ENCODE data around the gene NDUFA12.

Gene NDUFA12

DNA sequence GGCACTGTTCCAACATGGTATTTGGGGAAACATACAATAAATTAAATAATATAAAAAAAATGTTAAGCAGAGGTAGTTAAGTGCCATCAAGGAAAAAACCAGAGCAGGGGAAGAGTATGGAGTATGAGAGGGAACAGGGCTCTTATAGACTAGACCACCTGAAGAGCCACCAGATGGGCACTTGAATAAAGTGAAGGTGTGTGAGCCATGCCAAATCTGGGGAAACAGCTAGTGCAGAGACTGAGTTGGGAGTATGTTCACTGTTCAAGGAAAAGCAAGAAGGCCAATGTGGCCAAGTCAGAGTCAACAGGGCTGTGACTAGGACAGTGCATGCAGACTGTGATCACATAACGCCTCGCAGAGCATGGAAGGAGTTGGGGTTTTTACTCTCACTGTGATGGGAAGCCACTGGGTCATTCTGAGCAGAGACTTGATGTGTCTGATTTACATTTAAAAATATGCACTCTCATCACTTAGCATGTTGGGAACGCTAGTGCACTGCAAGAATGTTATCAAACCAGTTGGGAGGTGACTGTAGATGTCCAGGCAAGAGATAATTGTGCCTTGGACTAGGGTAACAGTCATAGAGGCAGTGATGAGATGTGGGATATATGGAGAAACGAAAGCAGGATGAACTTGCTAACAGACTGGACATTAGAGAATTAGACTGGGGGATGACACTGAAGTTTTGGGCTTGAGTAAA is 25.6 kb downstream of the NDUFA12 start:
- CTCF ChIA-PET: interaction anchor here (0.6 kb wide), 1 partner anchor 433 kb away, joined by 8 read pairs; no protein-coding TSS in a partner anchor
- DNase-seq (ENCODE audit: extremely low spot score): no peak
- no peak for TF ChIP-seq CTBP1 (IDR thresholded peaks at IDR 0.05; ENCODE audit: borderline replicate concordance)
- TF ChIP-seq FOXM1 (IDR thresholded peaks at IDR 0.05; ENCODE audit: borderline replicate concordance): no peak
- TF ChIP-seq FOXK2 (IDR thresholded peaks at IDR 0.05): no peak
- TF ChIP-seq LEF1 (IDR thresholded peaks at IDR 0.05; ENCODE audit: borderline replicate concordance): no peak
- TF ChIP-seq SP1 (IDR thresholded peaks at IDR 0.05): no peak
- no peak for TF ChIP-seq BHLHE40 (IDR thresholded peaks at IDR 0.05; ENCODE audit: borderline replicate concordance)
- POLR2A ChIA-PET: interaction anchor here (1.2 kb wide), 1 partner anchor 8 kb away, joined by 3 read pairs; no protein-coding TSS in a partner anchor

DNA sequence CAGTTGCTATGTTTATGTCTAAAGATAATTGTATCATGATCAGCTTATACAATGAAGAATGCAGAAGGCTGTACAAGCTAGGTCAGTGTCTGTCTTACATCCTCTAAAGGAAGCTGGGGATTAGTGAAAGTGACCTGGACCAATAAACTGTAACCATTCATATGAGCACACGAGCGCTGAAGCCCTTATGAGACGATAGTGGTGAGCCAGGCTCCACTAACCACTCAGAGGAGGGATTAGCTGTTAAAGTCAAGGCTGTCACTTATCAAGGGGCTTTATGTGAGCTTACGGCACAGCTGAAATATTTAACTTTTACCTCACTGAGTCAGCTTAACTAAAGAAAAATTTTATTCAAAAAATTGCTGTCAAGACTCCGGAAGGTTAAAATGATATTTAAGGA is 30.3 kb downstream of the NDUFA12 start:
- ChIA-PET CTCF (interaction anchor here (0.6 to 1.3 kb wide), 5 partner anchors 12 to 98 kb away, joined by 3 to 6 read pairs (median 3); partner anchors contain the start of gene NDUFA12), POLR2A (interaction anchor here (1.7 kb wide), 1 partner anchor 30 kb away, joined by 9 read pairs; the partner anchor contains the start of gene NDUFA12)
- TF ChIP-seq FOXM1 (IDR thresholded peaks at IDR 0.05; ENCODE audit: borderline replicate concordance) (no peak), TARDBP (IDR thresholded peaks at IDR 0.05) (no peak), ARNT (IDR thresholded peaks at IDR 0.05) (no peak), BHLHE40 (IDR thresholded peaks at IDR 0.05; ENCODE audit: borderline replicate concordance) (no peak), ELF4 (IDR thresholded peaks at IDR 0.05) (no peak), FOXA1 (IDR thresholded peaks at IDR 0.05) (no peak), ZNF384 (IDR thresholded peaks at IDR 0.05) (no peak), HDGF (IDR thresholded peaks at IDR 0.05; ENCODE audit: borderline replicate concordance) (no peak), LEF1 (IDR thresholded peaks at IDR 0.05; ENCODE audit: borderline replicate concordance) (no peak), CTBP1 (IDR thresholded peaks at IDR 0.05; ENCODE audit: borderline replicate concordance) (no peak), FOXK2 (IDR thresholded peaks at IDR 0.05) (no peak)
- TF ChIP-seq, protein P1, sequence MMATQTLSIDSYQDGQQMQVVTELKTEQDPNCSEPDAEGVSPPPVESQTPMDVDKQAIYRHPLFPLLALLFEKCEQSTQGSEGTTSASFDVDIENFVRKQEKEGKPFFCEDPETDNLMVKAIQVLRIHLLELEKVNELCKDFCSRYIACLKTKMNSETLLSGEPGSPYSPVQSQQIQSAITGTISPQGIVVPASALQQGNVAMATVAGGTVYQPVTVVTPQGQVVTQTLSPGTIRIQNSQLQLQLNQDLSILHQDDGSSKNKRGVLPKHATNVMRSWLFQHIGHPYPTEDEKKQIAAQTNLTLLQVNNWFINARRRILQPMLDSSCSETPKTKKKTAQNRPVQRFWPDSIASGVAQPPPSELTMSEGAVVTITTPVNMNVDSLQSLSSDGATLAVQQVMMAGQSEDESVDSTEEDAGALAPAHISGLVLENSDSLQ (IDR thresholded peaks at IDR 0.05): no peak
- DNase-seq (ENCODE audit: extremely low spot score): no peak

DNA sequence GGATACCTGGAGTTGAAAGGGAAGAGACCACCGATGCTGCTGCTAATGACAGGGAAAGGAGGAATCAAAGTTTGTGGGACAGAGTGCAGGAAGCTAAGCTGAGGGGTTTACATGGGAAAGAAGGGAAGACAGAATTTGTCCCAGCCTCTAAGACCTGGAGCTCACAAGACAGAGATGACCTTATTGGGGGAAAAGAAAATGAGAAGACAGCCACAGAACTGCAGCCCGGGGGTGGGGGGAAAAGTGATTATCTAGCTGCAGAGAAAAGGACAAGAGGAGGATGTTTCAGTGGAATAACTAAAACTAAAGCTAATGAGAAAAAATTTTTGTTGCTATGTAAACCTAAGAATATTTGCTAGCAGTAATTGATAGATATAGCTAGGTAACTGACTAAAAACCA is 30.7 kb downstream of the NDUFA12 start:
- POLR2A ChIA-PET: interaction anchor here (1.7 kb wide), 1 partner anchor 31 kb away, joined by 9 read pairs; the partner anchor contains the start of gene NDUFA12
- DNase-seq (ENCODE audit: extremely low spot score): no peak
- TF ChIP-seq FOXA1 (IDR thresholded peaks at IDR 0.05) (no peak), L3MBTL2 (conservative IDR thresholded peaks at IDR 0.05) (no peak), BHLHE40 (IDR thresholded peaks at IDR 0.05; ENCODE audit: borderline replicate concordance) (no peak), ZNF384 (IDR thresholded peaks at IDR 0.05) (no peak), NFRKB (IDR thresholded peaks at IDR 0.05) (no peak), SUZ12 (IDR thresholded peaks at IDR 0.05) (no peak), HDGF (IDR thresholded peaks at IDR 0.05; ENCODE audit: borderline replicate concordance) (no peak), CTBP1 (IDR thresholded peaks at IDR 0.05; ENCODE audit: borderline replicate concordance) (no peak), ARNT (IDR thresholded peaks at IDR 0.05) (no peak), FOXK2 (IDR thresholded peaks at IDR 0.05) (no peak), LEF1 (IDR thresholded peaks at IDR 0.05; ENCODE audit: borderline replicate concordance) (no peak)
- TF ChIP-seq, protein P1 (IDR thresholded peaks at IDR 0.05): no peak
- CTCF ChIA-PET: interaction anchor here (0.6 to 0.8 kb wide), 4 partner anchors 13 to 52 kb away, joined by 3 to 6 read pairs (median 4); partner anchors contain the start of gene NDUFA12

DNA sequence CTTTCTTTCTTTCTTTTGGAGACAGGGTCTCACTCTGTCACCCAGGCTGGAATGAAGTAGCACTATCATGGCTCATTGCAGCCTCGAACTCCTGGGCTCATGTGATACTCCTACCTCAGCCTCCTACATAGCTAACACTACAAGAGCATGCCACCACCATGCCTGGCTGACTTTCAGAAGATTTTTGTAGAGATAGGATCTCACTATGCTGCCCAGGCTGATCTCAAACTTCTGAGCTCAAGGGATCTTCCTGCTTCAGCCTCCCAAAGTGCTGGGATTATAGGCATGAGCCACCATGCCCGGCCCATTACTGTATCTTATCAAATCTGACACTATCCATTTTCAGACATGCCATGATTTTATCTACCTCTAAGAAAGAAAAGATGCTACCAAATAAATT is 31.6 kb downstream of the NDUFA12 start:
- ChIA-PET POLR2A (no interaction called here), CTCF (no interaction called here)
- DNase-seq (ENCODE audit: extremely low spot score): no peak

DNA sequence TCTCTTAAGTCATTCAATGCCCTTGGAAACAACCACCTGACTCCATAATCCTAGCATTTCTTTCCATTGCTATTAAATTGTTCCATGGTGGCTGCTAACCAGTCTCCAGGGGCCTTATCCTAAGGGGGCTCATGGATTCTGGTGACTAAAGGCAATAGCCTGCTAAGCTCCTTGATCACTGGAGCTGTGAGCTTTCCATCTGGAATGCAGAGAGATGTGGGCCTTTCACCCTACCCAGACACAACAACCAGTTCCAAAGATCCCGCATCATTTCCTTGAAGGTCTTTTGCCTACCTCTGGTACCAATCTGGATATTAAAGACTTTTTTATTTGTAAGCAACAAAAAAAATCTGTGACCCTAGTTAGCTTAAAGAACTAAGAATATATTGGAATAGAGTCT is 32.9 kb downstream of the NDUFA12 start:
- CTCF ChIA-PET: no interaction called here
- no peak for DNase-seq (ENCODE audit: extremely low spot score)

More for the DNA sequence above, 31.6 kb downstream of the NDUFA12 start:
- TF ChIP-seq SUZ12 (IDR thresholded peaks at IDR 0.05) (no peak), FOXM1 (IDR thresholded peaks at IDR 0.05; ENCODE audit: borderline replicate concordance) (no peak)

DNA sequence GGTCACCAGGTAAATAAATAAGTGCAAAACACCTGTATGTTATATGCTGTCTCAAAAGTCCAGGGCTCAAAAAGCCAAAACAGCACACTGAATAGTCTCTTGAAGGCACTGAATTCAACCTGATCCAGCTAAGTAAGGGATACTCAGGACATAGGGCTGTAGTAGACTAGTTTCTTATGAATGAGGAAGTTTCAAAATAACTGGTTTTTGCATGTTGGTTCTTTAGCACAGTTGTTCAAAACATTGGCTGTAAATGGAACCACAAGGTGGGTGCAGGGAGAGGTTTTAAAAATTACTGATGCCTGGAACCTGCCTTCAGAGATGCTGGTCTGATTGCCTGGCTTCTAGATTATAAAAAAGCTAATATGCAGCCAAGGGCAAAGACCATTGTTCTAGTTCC is 34.1 kb downstream of the NDUFA12 start:
- no peak for TF ChIP-seq L3MBTL2 (conservative IDR thresholded peaks at IDR 0.05)
- POLR2A ChIA-PET: no interaction called here
- DNase-seq (ENCODE audit: extremely low spot score): no peak
- CTCF ChIA-PET: no interaction called here

More for the DNA sequence above, 32.9 kb downstream of the NDUFA12 start:
- no peak for TF ChIP-seq L3MBTL2 (conservative IDR thresholded peaks at IDR 0.05)
- no peak for TF ChIP-seq HDGF (IDR thresholded peaks at IDR 0.05; ENCODE audit: borderline replicate concordance)
- no peak for TF ChIP-seq FOXA1 (IDR thresholded peaks at IDR 0.05)
- TF ChIP-seq ZNF384 (IDR thresholded peaks at IDR 0.05): no peak
- TF ChIP-seq, protein P1 (IDR thresholded peaks at IDR 0.05): no peak
- no peak for TF ChIP-seq LEF1 (IDR thresholded peaks at IDR 0.05; ENCODE audit: borderline replicate concordance)
- TF ChIP-seq BHLHE40 (IDR thresholded peaks at IDR 0.05; ENCODE audit: borderline replicate concordance): no peak
- no peak for TF ChIP-seq CTBP1 (IDR thresholded peaks at IDR 0.05; ENCODE audit: borderline replicate concordance)
- TF ChIP-seq NFRKB (IDR thresholded peaks at IDR 0.05): no peak
- TF ChIP-seq FOXK2 (IDR thresholded peaks at IDR 0.05): no peak
- TF ChIP-seq SUZ12 (IDR thresholded peaks at IDR 0.05): no peak
- no peak for TF ChIP-seq FOXM1 (IDR thresholded peaks at IDR 0.05; ENCODE audit: borderline replicate concordance)
- POLR2A ChIA-PET: no interaction called here

Data from HEK293T (cell line).